GM12865 (cell line): Measurements from ENCODE around the gene SNX19.
"Not testable (repeated sequence)": the region's sequence is repeated elsewhere in the genome, so short reads cannot be mapped to it uniquely, and the experiment has no call there.

Experiments used
- DNase-seq: peaks from one replicate; pipeline ENCODE4 v3.0.0; 2010; ENCODE audit warnings: low read depth
- H3K4me3 ChIP-seq: 2 replicates; pipeline ENCODE4 v1.5.1; 2011; ENCODE audit warnings: mild to moderate bottlenecking, low read depth, low read length, control low read depth
- CTCF ChIP-seq: IDR thresholded peaks from 2 replicates; pipeline ENCODE4 v1.5.1; 2011; ENCODE audit warnings: low read length, control low read depth, low read depth, inconsistent platforms; ENCODE audit not compliant: insufficient read depth; ENCODE audit errors: missing control alignments

Gene SNX19

GRCh38 chr11:130861283-130861682 is 55.0 kb downstream of the SNX19 start:
- H3K4me3 ChIP-seq: no peak overlapping the region
- no peak for DNase-seq
- no peak for TF ChIP-seq CTCF

- DNase-seq: no peak
- no peak for TF ChIP-seq CTCF
- no peak overlapping the region for H3K4me3 ChIP-seq
Measured at GRCh38 chr11:130859886-130860285, 56.4 kb downstream of the SNX19 start.

GRCh38 chr11:130858215-130858614 is 58.1 kb downstream of the SNX19 start:
- DNase-seq: peak; percentile 22
- no peak for TF ChIP-seq CTCF
- H3K4me3 ChIP-seq: no peak overlapping the region

- H3K4me3 ChIP-seq, DNase-seq: not testable (repeated sequence)
Measured at GRCh38 chr11:130855707-130856106, 60.6 kb downstream of the SNX19 start.

- TF ChIP-seq CTCF: no peak
- H3K4me3 ChIP-seq: no peak overlapping the region
Measured at GRCh38 chr11:130854483-130854882, 61.8 kb downstream of the SNX19 start.

GRCh38 chr11:130852589-130852988 is 63.7 kb downstream of the SNX19 start:
- no peak for DNase-seq
- TF ChIP-seq CTCF: no peak
- no peak overlapping the region for H3K4me3 ChIP-seq

More at GRCh38 chr11:130854483-130854882, 61.8 kb downstream of the SNX19 start:
- peak; percentile 52 for DNase-seq

GRCh38 chr11:130850185-130850944 is 65.9 kb downstream of the SNX19 start:
- no peak for TF ChIP-seq CTCF
- DNase-seq: no peak
- no peak overlapping the region for H3K4me3 ChIP-seq
